Smooth muscle cell (in vitro differentiated cells): ENCODE results near the gene MB21D2. TPM values are rescaled to one million over a fixed set of nuclear protein-coding genes. Genes with fewer than 3 reads are reported as not detected.

Source experiments
- DNase-seq: peaks from one replicate; lab custom pipeline; 2025; ENCODE audit not compliant: unreplicated experiment; lab: John Stamatoyannopoulos, UW
- H2AFZ ChIP-seq: fragments of 200-600 bp; sonication (generic); 2 replicates; pipeline ENCODE4 v1.6.0; 2016; ENCODE audit warnings: antibody characterized with exemption, low read depth, mild to moderate bottlenecking
- H3F3A ChIP-seq: fragments of 200-600 bp; sonication (generic); 2 replicates; pipeline ENCODE4 v1.6.0; 2017; ENCODE audit warnings: antibody characterized with exemption, low read depth
- H3K27ac ChIP-seq: fragments of 200-600 bp; sonication (generic); 2 replicates; pipeline ENCODE4 v1.5.1; 2016; ENCODE audit warnings: low read depth, mild to moderate bottlenecking
- H3K27me3 ChIP-seq: fragments of 200-600 bp; sonication (generic); 2 replicates; pipeline ENCODE4 v1.6.1; 2016; ENCODE audit warnings: low read depth, mild to moderate bottlenecking
- H3K36me3 ChIP-seq: fragments of 200-600 bp; sonication (generic); 2 replicates; pipeline ENCODE4 v1.5.1; 2016; ENCODE audit warnings: low read depth
- H3K4me1 ChIP-seq: fragments of 200-600 bp; sonication (generic); 2 replicates; pipeline ENCODE4 v1.5.1; 2016; ENCODE audit warnings: low read depth
- H3K4me2 ChIP-seq: fragments of 200-600 bp; sonication (generic); 2 replicates; pipeline ENCODE4 v1.6.0; 2016; ENCODE audit warnings: mild to moderate bottlenecking
- H3K4me3 ChIP-seq: fragments of 200-600 bp; sonication (generic); 2 replicates; pipeline ENCODE4 v1.5.1; 2016; ENCODE audit warnings: mild to moderate bottlenecking
- H3K79me2 ChIP-seq: fragments of 200-600 bp; sonication (generic); 2 replicates; pipeline ENCODE4 v1.6.0; 2016; ENCODE audit warnings: low read depth, mild to moderate bottlenecking
- H3K9ac ChIP-seq: fragments of 200-600 bp; sonication (generic); 2 replicates; pipeline ENCODE4 v1.6.0; 2016; ENCODE audit warnings: low read depth
- H3K9me3 ChIP-seq: fragments of 200-600 bp; sonication (generic); replicated peaks from 2 replicates; pipeline ENCODE4 v1.5.1; 2016; ENCODE audit warnings: low read depth
- H4K20me1 ChIP-seq: fragments of 200-600 bp; sonication (generic); 2 replicates; pipeline ENCODE4 v1.6.0; 2016; ENCODE audit warnings: low read depth
- WGBS: methylation state at CpG from one replicate; pipeline ENCODE4 v1.1.7; 2016; ENCODE audit warnings: low lambda C conversion rate; 5-methylcytosine and 5-hydroxymethylcytosine counted together
- polyA plus RNA-seq: library from polyadenylated mRNA; unstranded; fragments of >200 nt; fragmentation: Nextera tagmentation; extraction: Ambion mirVana; gene quantifications from 2 replicates; pipeline ENCODE4 v1.2.1, GENCODE V29; 2016
- total RNA-seq: library from RNA; depleted of rRNA; stranded (reverse); fragments of >200 nt; gene quantifications from 2 replicates; pipeline ENCODE4 v1.2.3, GENCODE V29; 2014
- TF ChIP-seq, protein P1 (sequence below): fragments of 200-600 bp; sonication (generic); IDR thresholded peaks from 2 replicates; pipeline ENCODE4 v1.5.1; 2017; ENCODE audit warnings: borderline replicate concordance, mild to moderate bottlenecking, antibody characterized with exemption; ENCODE audit not compliant: insufficient read depth, poor library complexity, severe bottlenecking

Gene MB21D2
- total and polyA plus RNA-seq, 2 experiments from 2014 or later: 5.2 to 17.1 TPM

DNA sequence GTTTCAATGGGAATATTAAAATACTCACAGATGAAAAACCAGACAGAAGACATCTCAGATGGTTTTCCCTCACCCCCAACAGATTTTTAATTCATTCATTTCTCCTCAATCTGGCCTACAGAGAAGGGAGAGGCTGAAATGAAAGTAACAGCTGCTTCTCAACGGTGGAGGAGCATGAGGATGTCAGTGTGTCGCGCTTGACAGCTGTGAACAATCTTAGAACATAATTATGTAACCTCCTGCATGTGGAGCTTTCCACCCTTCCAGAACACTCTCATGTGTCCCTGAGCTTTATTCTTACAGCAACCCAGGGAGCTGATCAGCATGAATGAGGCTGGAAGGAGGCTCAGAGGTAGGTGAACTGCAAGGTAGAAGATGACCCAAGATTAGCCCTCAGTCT lies 52.7 kb downstream of the MB21D2 start:
- DNase-seq: no peak
- Histone ChIP-seq H3K9me3 (no peaks in the 10 kb centered on the region), H3K9ac (no peak overlapping the region), H3F3A (no peaks in the 10 kb centered on the region), H3K4me2 (no peak overlapping the region), H3K79me2 (peaks cover 17% of the 10 kb centered on the region), H2AFZ (no peak overlapping the region), H3K4me1 (peaks cover 4% of the 10 kb centered on the region), H3K27me3 (no peaks in the 10 kb centered on the region), H3K4me3 (no peak overlapping the region), H3K27ac (no peak overlapping the region), H4K20me1 (peaks cover 6% of the 10 kb centered on the region), H3K36me3 (no peaks in the 10 kb centered on the region)
- TF ChIP-seq, protein P1, sequence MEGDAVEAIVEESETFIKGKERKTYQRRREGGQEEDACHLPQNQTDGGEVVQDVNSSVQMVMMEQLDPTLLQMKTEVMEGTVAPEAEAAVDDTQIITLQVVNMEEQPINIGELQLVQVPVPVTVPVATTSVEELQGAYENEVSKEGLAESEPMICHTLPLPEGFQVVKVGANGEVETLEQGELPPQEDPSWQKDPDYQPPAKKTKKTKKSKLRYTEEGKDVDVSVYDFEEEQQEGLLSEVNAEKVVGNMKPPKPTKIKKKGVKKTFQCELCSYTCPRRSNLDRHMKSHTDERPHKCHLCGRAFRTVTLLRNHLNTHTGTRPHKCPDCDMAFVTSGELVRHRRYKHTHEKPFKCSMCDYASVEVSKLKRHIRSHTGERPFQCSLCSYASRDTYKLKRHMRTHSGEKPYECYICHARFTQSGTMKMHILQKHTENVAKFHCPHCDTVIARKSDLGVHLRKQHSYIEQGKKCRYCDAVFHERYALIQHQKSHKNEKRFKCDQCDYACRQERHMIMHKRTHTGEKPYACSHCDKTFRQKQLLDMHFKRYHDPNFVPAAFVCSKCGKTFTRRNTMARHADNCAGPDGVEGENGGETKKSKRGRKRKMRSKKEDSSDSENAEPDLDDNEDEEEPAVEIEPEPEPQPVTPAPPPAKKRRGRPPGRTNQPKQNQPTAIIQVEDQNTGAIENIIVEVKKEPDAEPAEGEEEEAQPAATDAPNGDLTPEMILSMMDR: no peak
- WGBS: 100% methylated on average over 3 of the region's 3 CpGs

DNA sequence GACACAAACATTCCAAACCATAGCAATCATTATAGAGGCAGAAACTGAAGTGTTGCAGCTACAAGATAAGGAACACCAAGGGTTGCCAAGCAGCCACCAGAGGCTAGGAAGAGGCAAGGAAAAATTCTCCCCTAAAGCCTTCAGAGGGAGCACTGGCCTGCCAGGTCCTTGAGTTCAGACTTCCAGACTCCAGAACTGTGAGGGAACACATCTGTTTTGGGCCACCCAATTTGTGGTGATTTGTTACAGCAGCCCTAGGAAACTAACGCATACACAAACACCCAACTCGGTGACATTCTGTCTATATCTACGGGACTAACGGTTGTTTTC lies 54.6 kb downstream of the MB21D2 start:
- no peaks in the 10 kb centered on the region for H3F3A ChIP-seq
- TF ChIP-seq, protein P1: no peak
- no peak overlapping the region for H3K9ac ChIP-seq
- H3K36me3 ChIP-seq: no peaks in the 10 kb centered on the region
- H3K4me2 ChIP-seq: no peak overlapping the region
- no peak overlapping the region for H3K4me3 ChIP-seq
- peaks cover 29% of the 10 kb centered on the region for H3K79me2 ChIP-seq
- H3K27me3 ChIP-seq: no peaks in the 10 kb centered on the region
- no peak overlapping the region for H2AFZ ChIP-seq
- WGBS: 93% methylated on average over 4 of the region's 4 CpGs
- DNase-seq: no peak
- peaks cover 14% of the 10 kb centered on the region for H4K20me1 ChIP-seq
- no peaks in the 10 kb centered on the region for H3K4me1 ChIP-seq
- no peaks in the 10 kb centered on the region for H3K9me3 ChIP-seq
- no peak overlapping the region for H3K27ac ChIP-seq

DNA sequence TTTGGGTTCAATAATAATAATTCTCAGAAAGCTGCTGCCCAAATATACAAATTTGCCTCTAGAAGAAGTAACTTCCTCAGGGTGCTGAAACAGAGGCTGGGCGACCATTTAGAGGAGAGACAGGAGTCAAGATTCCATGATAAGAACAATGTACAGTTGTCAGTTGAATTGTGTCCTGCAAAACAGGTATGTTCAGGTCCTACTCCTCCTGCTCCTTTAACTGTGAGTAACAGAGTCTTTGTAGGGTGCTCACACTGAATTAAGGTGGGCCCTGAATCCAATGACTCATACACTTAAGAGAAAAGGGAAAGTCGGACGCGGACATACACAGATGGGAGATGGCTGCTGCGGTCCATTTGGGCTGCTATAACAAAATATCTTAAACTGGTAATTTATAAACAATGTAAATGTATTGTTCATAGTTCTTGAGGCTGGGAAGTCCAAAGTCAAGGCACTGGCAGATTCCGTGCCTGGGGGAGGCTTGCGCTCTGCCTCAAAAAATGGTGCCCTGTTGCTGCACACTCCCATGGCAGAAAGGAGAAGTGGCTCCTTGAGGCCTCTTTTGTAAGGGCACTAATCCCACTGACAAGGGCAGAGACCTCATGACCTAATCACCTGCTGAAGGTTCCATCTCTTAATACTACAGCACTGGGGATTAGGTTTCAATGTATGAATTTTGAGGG lies 55.1 kb downstream of the MB21D2 start:
- H2AFZ ChIP-seq: no peak overlapping the region
- 86% methylated on average over 7 of the region's 7 CpGs for WGBS
- H3K27ac ChIP-seq: peak overlapping the region; percentile 23
- H4K20me1 ChIP-seq: peaks cover 14% of the 10 kb centered on the region
- DNase-seq: no peak
- H3K9ac ChIP-seq: no peak overlapping the region
- H3K79me2 ChIP-seq: peaks cover 31% of the 10 kb centered on the region
- no peaks in the 10 kb centered on the region for H3K9me3 ChIP-seq
- H3K4me1 ChIP-seq: no peaks in the 10 kb centered on the region
- H3K27me3 ChIP-seq: no peaks in the 10 kb centered on the region
- no peak overlapping the region for H3K4me2 ChIP-seq
- H3F3A ChIP-seq: no peaks in the 10 kb centered on the region
- TF ChIP-seq, protein P1: no peak
- no peak overlapping the region for H3K4me3 ChIP-seq
- H3K36me3 ChIP-seq: no peaks in the 10 kb centered on the region

DNA sequence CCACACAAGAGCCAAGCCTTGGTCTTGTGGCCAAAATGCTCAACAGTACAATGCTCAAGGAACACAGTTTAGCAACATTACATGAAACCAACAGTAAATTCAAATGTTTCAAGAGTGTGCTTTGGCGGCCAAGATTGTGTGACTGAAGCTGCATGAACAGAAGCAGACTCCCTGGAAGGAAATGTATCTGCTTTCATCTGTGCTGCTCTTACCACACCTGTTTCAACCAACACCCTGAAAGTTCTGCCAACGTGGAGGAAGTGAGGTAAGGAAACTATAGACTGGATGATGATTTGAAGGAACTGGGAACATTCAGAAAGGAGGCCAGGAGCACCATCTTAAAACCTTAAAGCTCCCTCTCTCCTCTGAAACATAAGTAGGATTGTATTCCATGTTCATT lies 55.7 kb downstream of the MB21D2 start:
- peak overlapping the region; percentile 23 for H3K27ac ChIP-seq
- H3K36me3 ChIP-seq: no peaks in the 10 kb centered on the region
- no peak overlapping the region for H2AFZ ChIP-seq
- no peaks in the 10 kb centered on the region for H3K27me3 ChIP-seq
- TF ChIP-seq, protein P1: no peak
- H3F3A ChIP-seq: no peaks in the 10 kb centered on the region
- H4K20me1 ChIP-seq: peaks cover 14% of the 10 kb centered on the region
- no peaks in the 10 kb centered on the region for H3K4me1 ChIP-seq
- no peaks in the 10 kb centered on the region for H3K9me3 ChIP-seq
- peaks cover 37% of the 10 kb centered on the region for H3K79me2 ChIP-seq
- no peak for DNase-seq
- H3K4me2 ChIP-seq: no peak overlapping the region
- H3K9ac ChIP-seq: no peak overlapping the region
- WGBS: 80% methylated on average over 2 of the region's 2 CpGs
- H3K4me3 ChIP-seq: no peak overlapping the region
